Dendritic cell treated with granulocyte-macrophage colony-stimulating factor and Interleukin-4, amounts not matched to agents 40 ng/mL and 50 ng/mL, for 4 days (primary cell): ENCODE measurements around the gene AGRN.
"Not testable (repeated sequence)": the region's sequence is repeated elsewhere in the genome, so short reads cannot be mapped to it uniquely, and the experiment has no call there.

Experiments
- H3K27ac Mint-ChIP-seq: one replicate; pipeline ENCODE4 v1.8.0; 2022; ENCODE audit warnings: mild to moderate bottlenecking, mixed read lengths
- H3K27me3 Mint-ChIP-seq: one replicate; pipeline ENCODE4 v1.8.0; 2022; ENCODE audit warnings: mild to moderate bottlenecking, mixed read lengths
- H3K36me3 Mint-ChIP-seq: one replicate; pipeline ENCODE4 v1.8.0; 2022; ENCODE audit warnings: low read depth, mixed read lengths
- H3K4me1 Mint-ChIP-seq: one replicate; pipeline ENCODE4 v1.8.0; 2022; ENCODE audit warnings: low read depth, mixed read lengths
- H3K4me3 Mint-ChIP-seq: one replicate; pipeline ENCODE4 v1.8.0; 2022; ENCODE audit warnings: mild to moderate bottlenecking, moderate library complexity, mixed read lengths
- H3K9me3 Mint-ChIP-seq: one replicate; pipeline ENCODE4 v1.8.0; 2022; ENCODE audit warnings: mixed read lengths
- intact Hi-C: fragments of 100-400 bp; cut with micrococcal nuclease; formaldehyde crosslinking; loops from one replicate; pipeline ENCODE4 v1.15.0; 2022

The AGRN gene

GRCh38 chr1:1092894-1093609 lies 73.1 kb downstream of the AGRN start:
- intact Hi-C loops, result no loop called here
- Mint-ChIP-seq H3K4me1 (no peaks in the 10 kb centered on the region), H3K36me3 (no peaks in the 10 kb centered on the region), H3K27ac (no peak overlapping the region), H3K27me3 (no peaks in the 10 kb centered on the region), H3K9me3 (no peaks in the 10 kb centered on the region), H3K4me3 (no peak overlapping the region)

- intact Hi-C loops, result no loop called here
- Mint-ChIP-seq H3K9me3 (no peaks in the 10 kb centered on the region), H3K4me1 (no peaks in the 10 kb centered on the region), H3K27me3 (no peaks in the 10 kb centered on the region), H3K27ac (no peak overlapping the region), H3K4me3 (no peak overlapping the region), H3K36me3 (no peaks in the 10 kb centered on the region)
Measured at GRCh38 chr1:1093610-1093943, 73.7 kb downstream of the AGRN start.

- Mint-ChIP-seq H3K4me1 (no peaks in the 10 kb centered on the region), H3K27me3 (peaks cover 2% of the 10 kb centered on the region), H3K36me3 (no peaks in the 10 kb centered on the region), H3K4me3 (no peak overlapping the region), H3K27ac (no peak overlapping the region), H3K9me3 (peaks cover 2% of the 10 kb centered on the region)
- intact Hi-C loops, result no loop called here
Measured at GRCh38 chr1:1094981-1095380, 75.1 kb downstream of the AGRN start.

- H3K4me3 Mint-ChIP-seq, H3K36me3 Mint-ChIP-seq, intact Hi-C loops, H3K27me3 Mint-ChIP-seq, H3K4me1 Mint-ChIP-seq, H3K27ac Mint-ChIP-seq: not testable (repeated sequence)
- H3K9me3 Mint-ChIP-seq, result peaks cover 12% of the 10 kb centered on the region
Measured at GRCh38 chr1:1096136-1096535, 76.2 kb downstream of the AGRN start.

GRCh38 chr1:1098681-1099421 lies 78.9 kb downstream of the AGRN start:
- no peaks in the 10 kb centered on the region for H3K36me3 Mint-ChIP-seq
- peaks cover under 1% of the 10 kb centered on the region for H3K4me1 Mint-ChIP-seq
- peaks cover 12% of the 10 kb centered on the region for H3K9me3 Mint-ChIP-seq
- H3K4me3 Mint-ChIP-seq, result no peak overlapping the region
- H3K27ac Mint-ChIP-seq, result no peak overlapping the region
- H3K27me3 Mint-ChIP-seq, result peaks cover 2% of the 10 kb centered on the region
- intact Hi-C loops, result no loop called here

- H3K4me1 Mint-ChIP-seq, result peaks cover 9% of the 10 kb centered on the region
- H3K27ac Mint-ChIP-seq, result no peak overlapping the region
- peaks cover 2% of the 10 kb centered on the region for H3K27me3 Mint-ChIP-seq
- no peak overlapping the region for H3K4me3 Mint-ChIP-seq
- peaks cover 12% of the 10 kb centered on the region for H3K9me3 Mint-ChIP-seq
- H3K36me3 Mint-ChIP-seq, result no peaks in the 10 kb centered on the region
- intact Hi-C loops, result no loop called here
Measured at GRCh38 chr1:1099506-1100183, 79.7 kb downstream of the AGRN start.

GRCh38 chr1:1100296-1100695 lies 80.4 kb downstream of the AGRN start:
- peaks cover 13% of the 10 kb centered on the region for H3K4me1 Mint-ChIP-seq
- no peak overlapping the region for H3K27ac Mint-ChIP-seq
- H3K27me3 Mint-ChIP-seq, result peaks cover 2% of the 10 kb centered on the region
- no peaks in the 10 kb centered on the region for H3K36me3 Mint-ChIP-seq
- H3K9me3 Mint-ChIP-seq, result peaks cover 12% of the 10 kb centered on the region
- intact Hi-C loops, result no loop called here
- H3K4me3 Mint-ChIP-seq, result no peak overlapping the region

GRCh38 chr1:1101503-1101902 lies 81.6 kb downstream of the AGRN start:
- H3K9me3 Mint-ChIP-seq, result peaks cover 12% of the 10 kb centered on the region
- intact Hi-C loops, result no loop called here
- no peak overlapping the region for H3K4me3 Mint-ChIP-seq
- peaks cover 2% of the 10 kb centered on the region for H3K27me3 Mint-ChIP-seq
- H3K36me3 Mint-ChIP-seq, result no peaks in the 10 kb centered on the region
- H3K27ac Mint-ChIP-seq, result no peak overlapping the region
- peaks cover 13% of the 10 kb centered on the region for H3K4me1 Mint-ChIP-seq

GRCh38 chr1:1104152-1104551 lies 84.2 kb downstream of the AGRN start:
- H3K27ac Mint-ChIP-seq, H3K27me3 Mint-ChIP-seq, H3K36me3 Mint-ChIP-seq, H3K4me3 Mint-ChIP-seq, intact Hi-C loops: not testable (repeated sequence)
- Mint-ChIP-seq H3K9me3 (peaks cover 12% of the 10 kb centered on the region), H3K4me1 (peaks cover 13% of the 10 kb centered on the region)
